ENCODE results near the gene CRADD.
"Not testable (repeated sequence)": the region's sequence is repeated elsewhere in the genome, so short reads cannot be mapped to it uniquely, and the experiment has no call there.

CRADD gene

GRCh38 chr12:93781961-93782360 lies 104.8 kb downstream of the CRADD start:
- DNase-seq = not testable (repeated sequence)

GRCh38 chr12:93782853-93783252 lies 105.7 kb downstream of the CRADD start:
- DNase-seq = no peak

- DNase-seq = no peak
These were observed 106.7 kb downstream of the CRADD start for GRCh38 chr12:93783832-93784231.

- DNase-seq = peak in 2 of 56 donors; percentile 21 to 29
These were observed 107.3 kb downstream of the CRADD start for GRCh38 chr12:93784339-93785086.

GRCh38 chr12:93785249-93786010 lies 108.3 kb downstream of the CRADD start:
- DNase-seq = peak in 2 of 56 donors; percentile 9 to 13

GRCh38 chr12:93786656-93787397 lies 109.7 kb downstream of the CRADD start:
- DNase-seq = no peak

- no peak for DNase-seq
These were observed 111.7 kb downstream of the CRADD start for GRCh38 chr12:93788853-93789252.

- no peak for DNase-seq
These were observed 112.6 kb downstream of the CRADD start for GRCh38 chr12:93789767-93790166.

- DNase-seq = no peak
These were observed 113.4 kb downstream of the CRADD start for GRCh38 chr12:93790472-93791152.

GRCh38 chr12:93793007-93793406 lies 115.8 kb downstream of the CRADD start:
- no peak for DNase-seq

- no peak for DNase-seq
These were observed 116.8 kb downstream of the CRADD start for GRCh38 chr12:93793983-93794382.

GRCh38 chr12:93794738-93795137 lies 117.6 kb downstream of the CRADD start:
- no peak for DNase-seq

- no peak for DNase-seq
These were observed 118.2 kb downstream of the CRADD start for GRCh38 chr12:93795352-93795751.

- DNase-seq = no peak
These were observed 119.6 kb downstream of the CRADD start for GRCh38 chr12:93796729-93797128.

- no peak for DNase-seq
These were observed 121.3 kb downstream of the CRADD start for GRCh38 chr12:93798279-93799151.

- DNase-seq = not testable (repeated sequence)
These were observed 124.5 kb downstream of the CRADD start for GRCh38 chr12:93801666-93802065.

- no peak for DNase-seq
These were observed 125.1 kb downstream of the CRADD start for GRCh38 chr12:93802293-93802692.

GRCh38 chr12:93802698-93803423 lies 125.7 kb downstream of the CRADD start:
- peak in 1 of 56 donors; percentile 16 for DNase-seq

GRCh38 chr12:93803424-93803807 lies 126.2 kb downstream of the CRADD start:
- DNase-seq = no peak
